ENCODE data around the gene TPRX1. TPM values are rescaled to one million over a fixed set of nuclear protein-coding genes. Genes with fewer than 3 reads are reported as not detected.
"Not testable (repeated sequence)": the region's sequence is repeated elsewhere in the genome, so short reads cannot be mapped to it uniquely, and the experiment has no call there.

The TPRX1 gene
- total RNA-seq, 1 experiment from 2014 or later: not detected

DNA sequence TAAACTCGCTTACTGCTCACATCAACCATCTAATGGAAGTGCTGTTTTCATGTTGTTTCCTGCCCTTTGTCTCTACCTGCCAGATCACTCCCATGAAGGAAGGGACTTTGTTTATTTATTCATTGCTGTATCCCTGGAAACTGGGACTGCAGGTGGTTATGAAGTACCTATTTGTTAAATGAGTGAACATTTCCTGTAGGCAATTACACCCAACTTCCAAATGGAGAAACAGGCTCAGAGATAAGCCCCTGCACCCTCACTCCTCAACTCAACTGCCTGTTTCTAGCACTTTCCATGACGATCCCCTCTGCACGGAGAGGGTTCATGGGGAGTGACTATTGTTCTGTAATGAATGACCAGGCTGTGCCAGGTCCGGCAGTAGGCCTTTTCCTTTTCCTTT, 27.8 kb downstream of the TPRX1 start:
- peaks cover 9% of the 10 kb centered on the region for H3K4me1 ChIP-seq (ENCODE audit: insufficient read depth, low read length, poor library complexity, severe bottlenecking)
- peaks cover 11% of the 10 kb centered on the region for H3K36me3 ChIP-seq (ENCODE audit: insufficient read depth, low read length, poor library complexity, severe bottlenecking)
- H3K27me3 ChIP-seq (replicated peaks; ENCODE audit: insufficient read depth, low read depth, low read length, poor library complexity): no peaks in the 10 kb centered on the region
- H3K27ac ChIP-seq (ENCODE audit: low read depth, low read length, poor library complexity, severe bottlenecking): no peak overlapping the region
- TF ChIP-seq, protein P1, sequence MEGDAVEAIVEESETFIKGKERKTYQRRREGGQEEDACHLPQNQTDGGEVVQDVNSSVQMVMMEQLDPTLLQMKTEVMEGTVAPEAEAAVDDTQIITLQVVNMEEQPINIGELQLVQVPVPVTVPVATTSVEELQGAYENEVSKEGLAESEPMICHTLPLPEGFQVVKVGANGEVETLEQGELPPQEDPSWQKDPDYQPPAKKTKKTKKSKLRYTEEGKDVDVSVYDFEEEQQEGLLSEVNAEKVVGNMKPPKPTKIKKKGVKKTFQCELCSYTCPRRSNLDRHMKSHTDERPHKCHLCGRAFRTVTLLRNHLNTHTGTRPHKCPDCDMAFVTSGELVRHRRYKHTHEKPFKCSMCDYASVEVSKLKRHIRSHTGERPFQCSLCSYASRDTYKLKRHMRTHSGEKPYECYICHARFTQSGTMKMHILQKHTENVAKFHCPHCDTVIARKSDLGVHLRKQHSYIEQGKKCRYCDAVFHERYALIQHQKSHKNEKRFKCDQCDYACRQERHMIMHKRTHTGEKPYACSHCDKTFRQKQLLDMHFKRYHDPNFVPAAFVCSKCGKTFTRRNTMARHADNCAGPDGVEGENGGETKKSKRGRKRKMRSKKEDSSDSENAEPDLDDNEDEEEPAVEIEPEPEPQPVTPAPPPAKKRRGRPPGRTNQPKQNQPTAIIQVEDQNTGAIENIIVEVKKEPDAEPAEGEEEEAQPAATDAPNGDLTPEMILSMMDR (conservative IDR thresholded peaks at IDR 0.05; ENCODE audit: low read depth, low read length): no peak
- TF ChIP-seq EZH2 (IDR thresholded peaks at IDR 0.05; ENCODE audit: borderline replicate concordance, low read depth, low read length, poor library complexity, severe bottlenecking): no peak
- H3K4me3 ChIP-seq (ENCODE audit: low read depth, low read length, poor library complexity, severe bottlenecking): no peak overlapping the region
- intact Hi-C loops (cut with micrococcal nuclease; ENCODE audit: unreplicated experiment): no loop called here
- POLR2A ChIA-PET (ENCODE audit: low non-redundant PET): no interaction called here
- CTCF ChIA-PET: interaction anchor here (1.4 kb wide), 1 partner anchor 11 kb away, joined by 10 read pairs; no protein-coding TSS in a partner anchor
- no TSS peak for BruUV-seq (replicated peaks)
- H3K9me3 ChIP-seq (ENCODE audit: low read depth, low read length, poor library complexity, severe bottlenecking): no peaks in the 10 kb centered on the region
- DNase-seq (ENCODE audit: low spot score): no peak

DNA sequence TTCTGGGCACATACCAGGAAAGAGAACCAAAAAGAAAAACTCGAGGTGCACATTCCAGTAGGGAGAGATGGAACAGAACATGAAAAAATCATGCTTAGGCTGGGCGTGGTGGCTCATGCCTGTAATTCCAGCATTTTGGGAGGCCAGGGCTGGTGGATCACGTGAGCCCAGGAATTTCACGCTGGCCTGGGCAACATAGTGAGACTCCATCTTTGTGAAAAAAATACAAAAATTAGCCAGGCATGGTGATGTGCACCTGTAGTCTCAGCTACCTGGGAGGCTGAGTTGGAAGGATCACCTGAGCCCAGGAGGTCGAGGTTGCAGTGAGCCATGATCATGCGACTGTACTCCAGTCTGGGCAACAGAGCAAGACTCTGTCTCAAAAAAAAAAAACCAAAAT, 33.1 kb downstream of the TPRX1 start:
- CTCF ChIA-PET; POLR2A ChIA-PET (ENCODE audit: low non-redundant PET); H3K27me3 ChIP-seq (replicated peaks; ENCODE audit: insufficient read depth, low read depth, low read length, poor library complexity); DNase-seq (ENCODE audit: low spot score); intact Hi-C loops (cut with micrococcal nuclease; ENCODE audit: unreplicated experiment); H3K4me1 ChIP-seq (ENCODE audit: insufficient read depth, low read length, poor library complexity, severe bottlenecking); H3K4me3 ChIP-seq (ENCODE audit: low read depth, low read length, poor library complexity, severe bottlenecking); BruUV-seq (replicated peaks); H3K9me3 ChIP-seq (ENCODE audit: low read depth, low read length, poor library complexity, severe bottlenecking); H3K36me3 ChIP-seq (ENCODE audit: insufficient read depth, low read length, poor library complexity, severe bottlenecking); H3K27ac ChIP-seq (ENCODE audit: low read depth, low read length, poor library complexity, severe bottlenecking): not testable (repeated sequence)

DNA sequence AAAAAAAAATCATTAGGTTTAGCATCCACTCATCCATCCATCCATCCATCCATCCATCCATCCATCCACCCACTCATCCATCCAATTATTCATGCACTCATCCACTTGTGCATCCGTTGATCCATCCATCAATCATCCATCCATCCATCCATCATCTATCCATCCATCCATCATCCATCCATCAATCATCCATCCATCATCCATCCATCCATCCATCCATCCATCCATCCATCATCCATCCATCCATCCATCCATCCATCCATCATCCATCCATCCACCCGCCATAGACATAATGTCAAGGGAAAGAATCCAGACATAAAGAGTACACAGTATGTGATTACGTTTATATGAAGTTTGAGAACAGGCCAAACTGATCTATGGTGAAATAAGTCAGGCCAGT, 34.8 kb downstream of the TPRX1 start:
- no TSS peak for BruUV-seq (replicated peaks)
- DNase-seq (ENCODE audit: low spot score): no peak
- POLR2A ChIA-PET (ENCODE audit: low non-redundant PET): no interaction called here
- intact Hi-C loops (cut with micrococcal nuclease; ENCODE audit: unreplicated experiment): no loop called here
- no peak for TF ChIP-seq EZH2 (IDR thresholded peaks at IDR 0.05; ENCODE audit: borderline replicate concordance, low read depth, low read length, poor library complexity, severe bottlenecking)
- TF ChIP-seq, protein P1 (conservative IDR thresholded peaks at IDR 0.05; ENCODE audit: low read depth, low read length): no peak
- H3K27ac ChIP-seq (ENCODE audit: low read depth, low read length, poor library complexity, severe bottlenecking): no peak overlapping the region
- H3K36me3 ChIP-seq (ENCODE audit: insufficient read depth, low read length, poor library complexity, severe bottlenecking): no peaks in the 10 kb centered on the region
- no peak overlapping the region for H3K4me3 ChIP-seq (ENCODE audit: low read depth, low read length, poor library complexity, severe bottlenecking)
- H3K4me1 ChIP-seq (ENCODE audit: insufficient read depth, low read length, poor library complexity, severe bottlenecking): no peaks in the 10 kb centered on the region
- H3K9me3 ChIP-seq (ENCODE audit: low read depth, low read length, poor library complexity, severe bottlenecking): no peaks in the 10 kb centered on the region
- CTCF ChIA-PET: no interaction called here
- H3K27me3 ChIP-seq (replicated peaks; ENCODE audit: insufficient read depth, low read depth, low read length, poor library complexity): no peaks in the 10 kb centered on the region

DNA sequence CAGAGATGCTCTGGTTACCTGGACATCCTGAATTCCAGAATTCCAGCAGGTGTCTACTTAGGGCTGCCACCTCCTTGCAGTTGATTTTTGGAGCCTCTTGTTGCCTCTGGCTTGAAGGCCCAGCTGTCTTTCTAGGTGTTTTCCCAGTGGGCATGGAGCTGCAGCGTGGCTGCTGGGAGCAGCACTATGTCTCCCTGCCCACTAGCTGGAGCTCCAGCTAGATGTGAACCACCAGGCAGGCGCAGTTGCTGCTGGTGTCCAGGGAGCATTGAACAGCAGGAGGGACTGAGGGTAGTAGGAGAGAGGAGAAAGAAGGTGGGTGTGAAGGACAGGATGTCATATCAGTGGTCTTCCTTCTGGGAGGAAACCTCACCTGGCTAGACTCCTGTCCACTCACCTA, 35.7 kb downstream of the TPRX1 start:
- TF ChIP-seq, protein P1 (conservative IDR thresholded peaks at IDR 0.05; ENCODE audit: low read depth, low read length): no peak
- TF ChIP-seq EZH2 (IDR thresholded peaks at IDR 0.05; ENCODE audit: borderline replicate concordance, low read depth, low read length, poor library complexity, severe bottlenecking): no peak

More for the DNA sequence above, 35.7 kb downstream of the TPRX1 start:
- Histone ChIP-seq H3K36me3 (ENCODE audit: insufficient read depth, low read length, poor library complexity, severe bottlenecking) (no peaks in the 10 kb centered on the region), H3K4me3 (ENCODE audit: low read depth, low read length, poor library complexity, severe bottlenecking) (no peak overlapping the region), H3K4me1 (ENCODE audit: insufficient read depth, low read length, poor library complexity, severe bottlenecking) (no peaks in the 10 kb centered on the region), H3K9me3 (ENCODE audit: low read depth, low read length, poor library complexity, severe bottlenecking) (no peaks in the 10 kb centered on the region), H3K27ac (ENCODE audit: low read depth, low read length, poor library complexity, severe bottlenecking) (no peak overlapping the region), H3K27me3 (replicated peaks; ENCODE audit: insufficient read depth, low read depth, low read length, poor library complexity) (no peaks in the 10 kb centered on the region)
- intact Hi-C loops (cut with micrococcal nuclease; ENCODE audit: unreplicated experiment): no loop called here
- CTCF ChIA-PET: interaction anchor here (0.6 kb wide), 1 partner anchor 364 kb away, joined by 5 read pairs; no protein-coding TSS in a partner anchor
- POLR2A ChIA-PET (ENCODE audit: low non-redundant PET): no interaction called here
- no TSS peak for BruUV-seq (replicated peaks)
- no peak for DNase-seq (ENCODE audit: low spot score)

Data from A673 (cell line).